ENCODE measurements around the gene ZNF354B. TPM values are rescaled to one million over a fixed set of nuclear protein-coding genes. Genes with fewer than 3 reads are reported as not detected.

The ZNF354B gene
- total and polyA plus RNA-seq, 2 of the 13 experiments (the other 11 are each of a cell fraction or from before 2014, with no cell fraction given): 7.8 to 10.3 TPM

GRCh38 chr5:178825444-178825843 lies 34.3 kb upstream of the ZNF354B start:
- ChIA-PET CTCF (ENCODE audit: low intra/inter-chr PET ratio, low total read pairs) (interaction anchor here (0.6 kb wide), 1 partner anchor 18 kb away, joined by 3 read pairs; no protein-coding TSS in a partner anchor), POLR2A (no interaction called here)
- Histone ChIP-seq H3K9me3 (ENCODE audit: low read length) (no peaks in the 10 kb centered on the region), H3K27ac (ENCODE audit: extremely low read length, insufficient read depth, low read length) (no peak overlapping the region), H2AFZ (ENCODE audit: low read length) (no peak overlapping the region), H3K79me2 (ENCODE audit: insufficient read depth, low read length) (no peaks in the 10 kb centered on the region), H3K27me3 (ENCODE audit: control insufficient read depth in 1 of 2, insufficient read depth in 2 of 2, low read length in 2 of 2) (peaks cover 0 to 5% of the 10 kb centered on the region in 2 experiments; a peak in 2 of 5 replicates), H3K4me2 (ENCODE audit: low read depth, low read length) (no peak overlapping the region), H4K20me1 (ENCODE audit: insufficient read depth, low read length) (no peaks in the 10 kb centered on the region), H3K9ac (ENCODE audit: insufficient read depth, low read depth, low read length) (no peak overlapping the region), H3K4me1 (ENCODE audit: insufficient read depth, low read length) (no peaks in the 10 kb centered on the region), H3K4me3 (replicated peaks in 1 of 3; ENCODE audit: insufficient read depth in 1 of 3, low read depth in 2 of 3, low read length in 3 of 3) (no peak overlapping the region), H3K36me3 (replicated peaks in 1 of 2; ENCODE audit: control insufficient read depth in 1 of 2, insufficient read depth in 2 of 2, low read length in 2 of 2) (no peaks in the 10 kb centered on the region)
- 9% methylated on average over 2 of the region's 6 CpGs for WGBS (ENCODE audit: low lambda C conversion rate)
- no peak for FAIRE-seq
- TF ChIP-seq NKX3-1 (CRISPR knock-in tag; IDR thresholded peaks at IDR 0.05) (no peak), KDM4B (CRISPR knock-in tag; IDR thresholded peaks at IDR 0.05) (no peak), SMAD3 (CRISPR knock-in tag; IDR thresholded peaks at IDR 0.05) (no peak), ZUFSP (CRISPR knock-in tag; IDR thresholded peaks at IDR 0.05; ENCODE audit: borderline replicate concordance) (no peak), HOXA5 (CRISPR knock-in tag; IDR thresholded peaks at IDR 0.05) (no peak), DR1 (CRISPR knock-in tag; IDR thresholded peaks at IDR 0.05) (no peak), YEATS4 (CRISPR knock-in tag; IDR thresholded peaks at IDR 0.05; ENCODE audit: borderline replicate concordance) (no peak), ZNF484 (CRISPR knock-in tag; IDR thresholded peaks at IDR 0.05; ENCODE audit: borderline replicate concordance, low read depth) (no peak), ZNF549 (CRISPR knock-in tag; IDR thresholded peaks at IDR 0.05) (no peak)
- TF ChIP-seq, protein P1, sequence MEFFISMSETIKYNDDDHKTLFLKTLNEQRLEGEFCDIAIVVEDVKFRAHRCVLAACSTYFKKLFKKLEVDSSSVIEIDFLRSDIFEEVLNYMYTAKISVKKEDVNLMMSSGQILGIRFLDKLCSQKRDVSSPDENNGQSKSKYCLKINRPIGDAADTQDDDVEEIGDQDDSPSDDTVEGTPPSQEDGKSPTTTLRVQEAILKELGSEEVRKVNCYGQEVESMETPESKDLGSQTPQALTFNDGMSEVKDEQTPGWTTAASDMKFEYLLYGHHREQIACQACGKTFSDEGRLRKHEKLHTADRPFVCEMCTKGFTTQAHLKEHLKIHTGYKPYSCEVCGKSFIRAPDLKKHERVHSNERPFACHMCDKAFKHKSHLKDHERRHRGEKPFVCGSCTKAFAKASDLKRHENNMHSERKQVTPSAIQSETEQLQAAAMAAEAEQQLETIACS (CRISPR knock-in tag; IDR thresholded peaks at IDR 0.05): no peak
- TF ChIP-seq, protein P2, sequence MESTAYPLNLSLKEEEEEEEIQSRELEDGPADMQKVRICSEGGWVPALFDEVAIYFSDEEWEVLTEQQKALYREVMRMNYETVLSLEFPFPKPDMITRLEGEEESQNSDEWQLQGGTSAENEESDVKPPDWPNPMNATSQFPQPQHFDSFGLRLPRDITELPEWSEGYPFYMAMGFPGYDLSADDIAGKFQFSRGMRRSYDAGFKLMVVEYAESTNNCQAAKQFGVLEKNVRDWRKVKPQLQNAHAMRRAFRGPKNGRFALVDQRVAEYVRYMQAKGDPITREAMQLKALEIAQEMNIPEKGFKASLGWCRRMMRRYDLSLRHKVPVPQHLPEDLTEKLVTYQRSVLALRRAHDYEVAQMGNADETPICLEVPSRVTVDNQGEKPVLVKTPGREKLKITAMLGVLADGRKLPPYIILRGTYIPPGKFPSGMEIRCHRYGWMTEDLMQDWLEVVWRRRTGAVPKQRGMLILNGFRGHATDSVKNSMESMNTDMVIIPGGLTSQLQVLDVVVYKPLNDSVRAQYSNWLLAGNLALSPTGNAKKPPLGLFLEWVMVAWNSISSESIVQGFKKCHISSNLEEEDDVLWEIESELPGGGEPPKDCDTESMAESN (CRISPR knock-in tag; conservative IDR thresholded peaks at IDR 0.05): no peak
- BruUV-seq (replicated peaks): no TSS peak
- intact Hi-C loops (cut with micrococcal nuclease; ENCODE audit: unreplicated experiment): no loop called here
- DNase-seq (ENCODE audit: low spot score): no peak
- in situ Hi-C loops (cut with HindIII; ENCODE audit: extremely low pct_ligation_motif_present, low pct_unique_long_range_greater_than_20kb): no loop called here
- no peak for ATAC-seq

All from HepG2 (cell line).